ENCODE results near the gene SPACDR. TPM values are rescaled to one million over a fixed set of nuclear protein-coding genes. Genes with fewer than 3 reads are reported as not detected.

SPACDR gene
- total RNA-seq, 6 experiments from 2014 or later, result not detected

DNA sequence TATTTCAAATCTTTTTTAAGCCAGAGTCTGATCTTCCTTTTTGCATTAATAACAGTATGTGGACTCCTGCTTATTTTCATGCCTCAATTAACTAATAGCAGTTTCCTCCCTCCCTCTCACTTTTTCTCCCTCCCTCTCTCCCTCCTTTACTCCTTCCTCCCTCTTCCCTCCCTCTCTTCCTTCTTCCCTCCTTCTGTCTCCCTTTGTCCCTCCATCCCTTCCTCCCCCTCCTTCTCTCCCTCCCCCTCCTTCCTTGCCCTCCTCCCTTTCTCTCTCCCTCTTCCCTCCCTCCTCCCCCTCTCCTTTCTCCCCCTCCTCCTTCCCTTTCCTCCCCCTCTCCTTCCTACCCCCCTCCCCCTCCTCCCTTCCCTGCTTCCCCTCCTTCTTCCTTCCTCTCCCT is 37.5 kb downstream of the SPACDR start:
- no peaks in the 10 kb centered on the region for H3K36me3 ChIP-seq
- DNase-seq, result no peak
- H3K4me1 ChIP-seq, result peaks cover 0 to 15% (median 2%) of the 10 kb centered on the region in 4 donors
- no peak overlapping the region for H3K27ac ChIP-seq
- no peak for TF ChIP-seq POLR2A (IDR thresholded peaks at IDR 0.05)
- TF ChIP-seq, protein P1, sequence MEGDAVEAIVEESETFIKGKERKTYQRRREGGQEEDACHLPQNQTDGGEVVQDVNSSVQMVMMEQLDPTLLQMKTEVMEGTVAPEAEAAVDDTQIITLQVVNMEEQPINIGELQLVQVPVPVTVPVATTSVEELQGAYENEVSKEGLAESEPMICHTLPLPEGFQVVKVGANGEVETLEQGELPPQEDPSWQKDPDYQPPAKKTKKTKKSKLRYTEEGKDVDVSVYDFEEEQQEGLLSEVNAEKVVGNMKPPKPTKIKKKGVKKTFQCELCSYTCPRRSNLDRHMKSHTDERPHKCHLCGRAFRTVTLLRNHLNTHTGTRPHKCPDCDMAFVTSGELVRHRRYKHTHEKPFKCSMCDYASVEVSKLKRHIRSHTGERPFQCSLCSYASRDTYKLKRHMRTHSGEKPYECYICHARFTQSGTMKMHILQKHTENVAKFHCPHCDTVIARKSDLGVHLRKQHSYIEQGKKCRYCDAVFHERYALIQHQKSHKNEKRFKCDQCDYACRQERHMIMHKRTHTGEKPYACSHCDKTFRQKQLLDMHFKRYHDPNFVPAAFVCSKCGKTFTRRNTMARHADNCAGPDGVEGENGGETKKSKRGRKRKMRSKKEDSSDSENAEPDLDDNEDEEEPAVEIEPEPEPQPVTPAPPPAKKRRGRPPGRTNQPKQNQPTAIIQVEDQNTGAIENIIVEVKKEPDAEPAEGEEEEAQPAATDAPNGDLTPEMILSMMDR (IDR thresholded peaks at IDR 0.05), result no peak
- no peaks in the 10 kb centered on the region for H3K9me3 ChIP-seq
- intact Hi-C loops (cut with DNase I), result no loop called here
- H3K4me3 ChIP-seq, result no peak overlapping the region
- ATAC-seq, result no peak
- H3K27me3 ChIP-seq, result no peaks in the 10 kb centered on the region

DNA sequence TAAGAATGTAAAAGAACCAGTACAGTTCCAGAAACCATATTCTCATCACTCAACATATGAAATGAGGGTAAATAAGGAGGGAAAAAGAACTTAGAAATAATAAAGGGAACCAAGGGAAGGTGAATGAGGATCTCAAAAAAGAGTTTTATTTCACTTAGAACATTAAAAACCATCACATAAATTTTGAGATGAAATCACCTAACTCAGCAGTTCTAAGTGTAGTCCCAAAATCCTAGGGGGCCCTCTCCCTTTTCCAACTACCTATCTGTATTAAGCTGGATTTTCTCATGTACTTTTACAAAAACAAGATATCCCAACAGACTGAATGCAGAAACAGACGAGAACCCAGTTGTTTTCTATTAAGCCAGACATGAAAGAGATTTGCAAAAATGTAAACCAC is 38.7 kb downstream of the SPACDR start:
- ATAC-seq, result no peak
- H3K36me3 ChIP-seq, result no peaks in the 10 kb centered on the region
- intact Hi-C loops (cut with DNase I), result no loop called here
- no peak for DNase-seq
- 58% methylated on average over 1 of the region's 1 CpG for WGBS (ENCODE audit: insufficient coverage, low coverage, low lambda C conversion rate, missing lambda C conversion rate)
- no peaks in the 10 kb centered on the region for H3K27me3 ChIP-seq
- H3K9me3 ChIP-seq, result no peaks in the 10 kb centered on the region
- no peak overlapping the region for H3K4me3 ChIP-seq
- no peak overlapping the region for H3K27ac ChIP-seq
- H3K4me1 ChIP-seq, result peaks cover 0 to 7% (median 2%) of the 10 kb centered on the region in 4 donors
- no peak for TF ChIP-seq POLR2A (IDR thresholded peaks at IDR 0.05)
- TF ChIP-seq, protein P1 (IDR thresholded peaks at IDR 0.05), result no peak

GRCh38 chr7:100423315-100423714 is 40.7 kb downstream of the SPACDR start:
- TF ChIP-seq, protein P1 (IDR thresholded peaks at IDR 0.05), result no peak
- TF ChIP-seq POLR2A (IDR thresholded peaks at IDR 0.05), result no peak
- no peak for DNase-seq
- intact Hi-C loops (cut with DNase I), result no loop called here
- Histone ChIP-seq H3K9me3 (no peaks in the 10 kb centered on the region), H3K4me3 (no peak overlapping the region), H3K27me3 (no peaks in the 10 kb centered on the region), H3K4me1 (peaks cover 0 to 6% (median 2%) of the 10 kb centered on the region in 4 donors), H3K36me3 (no peaks in the 10 kb centered on the region), H3K27ac (no peak overlapping the region)
- 76% methylated on average over 6 of the region's 6 CpGs for WGBS (ENCODE audit: insufficient coverage, low coverage, low lambda C conversion rate, missing lambda C conversion rate)
- no peak for ATAC-seq

- DNase-seq (no peak), ATAC-seq (no peak)
- Histone ChIP-seq H3K4me1 (no peaks in the 10 kb centered on the region), H3K27me3 (no peaks in the 10 kb centered on the region), H3K9me3 (no peaks in the 10 kb centered on the region), H3K4me3 (no peak overlapping the region), H3K27ac (no peak overlapping the region), H3K36me3 (no peaks in the 10 kb centered on the region)
- TF ChIP-seq, protein P1 (IDR thresholded peaks at IDR 0.05), result no peak
- no peak for TF ChIP-seq POLR2A (IDR thresholded peaks at IDR 0.05)
- 100% methylated on average over 1 of the region's 1 CpG for WGBS (ENCODE audit: insufficient coverage, low coverage, low lambda C conversion rate, missing lambda C conversion rate)
- intact Hi-C loops (cut with DNase I), result no loop called here
These were observed 44.3 kb downstream of the SPACDR start for GRCh38 chr7:100419660-100420226.
